Stimulated activated CD8-positive, alpha-beta memory T cell treated with anti-CD3 and anti-CD28 coated beads, Interleukin-7, amount 100 ng/mL, for 24 hours (primary cell): ENCODE measurements around the gene CEP350.
A peak's percentile ranks its signal among the peaks of the same experiment; 100 is the strongest.
"Not testable (repeated sequence)": the region's sequence is repeated elsewhere in the genome, so short reads cannot be mapped to it uniquely, and the experiment has no call there.

Source experiments
- DNase-seq: peaks from one replicate; pipeline ENCODE4 v3.0.0-alpha.2; 2020; ENCODE audit warnings: low read depth

Gene CEP350

DNA sequence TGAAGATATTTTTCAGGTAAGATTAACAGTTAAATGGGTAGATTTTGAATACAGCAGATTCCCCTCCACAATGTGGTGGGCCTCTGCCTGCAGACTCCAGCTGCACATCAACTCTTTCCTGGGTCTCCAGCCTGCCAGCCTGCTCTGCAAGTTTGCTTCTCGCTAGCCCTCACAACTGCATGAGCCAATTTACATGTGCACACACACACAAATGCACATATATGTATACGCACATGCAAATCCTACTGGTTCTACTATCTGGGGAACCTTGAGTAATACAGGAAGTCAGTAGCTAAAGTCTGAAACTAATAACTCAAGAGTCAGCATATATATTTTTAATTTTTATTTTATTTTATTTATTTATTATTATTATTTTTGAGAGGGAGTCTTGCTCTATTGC is 165.2 kb downstream of the CEP350 start:
- DNase-seq = no peak

DNA sequence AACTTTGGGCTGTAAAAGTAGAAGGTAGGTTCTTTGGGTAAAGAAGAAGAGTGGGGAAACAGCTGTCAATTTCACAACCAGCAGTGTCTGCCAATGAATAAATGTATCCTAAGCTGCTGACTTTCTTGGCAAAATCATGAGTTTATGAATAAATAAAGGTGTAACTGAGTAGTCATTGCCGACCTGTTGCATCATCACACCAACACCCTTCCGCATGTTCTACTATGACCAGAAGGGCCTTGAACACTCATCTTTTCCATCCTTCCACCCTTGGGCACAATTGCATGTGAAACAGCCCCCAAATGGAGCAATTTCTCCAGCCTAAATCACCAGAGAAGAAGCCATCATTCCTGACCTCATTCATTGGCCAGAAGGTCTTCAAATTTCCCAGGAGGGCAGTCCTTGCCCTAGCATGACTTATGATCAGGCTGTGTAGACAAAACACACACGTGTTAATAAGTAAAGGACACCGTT is 168.9 kb downstream of the CEP350 start:
- DNase-seq = no peak

DNA sequence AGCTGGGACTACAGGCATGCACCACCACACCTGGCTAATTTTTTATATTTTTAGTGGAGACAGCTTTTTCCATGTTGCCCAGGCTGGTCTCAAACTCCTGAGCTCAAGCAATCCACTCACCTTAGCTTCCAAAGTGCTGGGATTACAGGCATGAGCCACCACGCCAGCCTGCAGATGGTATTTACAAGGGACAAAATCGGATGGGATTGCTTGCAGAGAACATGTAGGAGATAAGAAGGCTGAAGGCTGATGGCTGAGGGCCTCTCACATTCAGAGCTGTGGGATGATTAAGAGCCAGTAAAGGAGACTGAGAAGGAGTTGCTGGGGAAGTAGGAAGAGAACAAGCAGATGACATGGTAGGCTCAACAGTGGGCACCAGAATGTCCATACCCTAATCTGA is 176.0 kb downstream of the CEP350 start:
- no peak for DNase-seq

DNA sequence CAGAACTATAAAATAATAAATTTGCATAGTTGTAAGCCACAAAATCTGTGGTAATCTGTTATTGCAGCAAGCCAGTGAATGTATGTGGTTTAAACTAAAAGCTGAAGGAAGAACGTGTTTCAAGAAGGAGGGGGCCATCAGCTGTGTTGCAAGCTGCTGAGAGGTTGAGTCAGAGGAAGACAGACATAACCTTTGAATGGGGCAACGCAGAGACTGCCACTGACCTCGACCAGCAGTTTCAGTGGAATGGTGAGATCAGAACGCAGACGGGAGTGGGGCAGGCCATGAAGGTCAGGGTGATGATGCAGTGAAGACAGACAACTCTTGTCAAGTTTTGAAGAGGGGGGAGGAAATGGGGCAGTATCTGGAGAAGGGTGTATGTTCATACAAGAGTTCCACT is 176.9 kb downstream of the CEP350 start:
- DNase-seq = no peak

DNA sequence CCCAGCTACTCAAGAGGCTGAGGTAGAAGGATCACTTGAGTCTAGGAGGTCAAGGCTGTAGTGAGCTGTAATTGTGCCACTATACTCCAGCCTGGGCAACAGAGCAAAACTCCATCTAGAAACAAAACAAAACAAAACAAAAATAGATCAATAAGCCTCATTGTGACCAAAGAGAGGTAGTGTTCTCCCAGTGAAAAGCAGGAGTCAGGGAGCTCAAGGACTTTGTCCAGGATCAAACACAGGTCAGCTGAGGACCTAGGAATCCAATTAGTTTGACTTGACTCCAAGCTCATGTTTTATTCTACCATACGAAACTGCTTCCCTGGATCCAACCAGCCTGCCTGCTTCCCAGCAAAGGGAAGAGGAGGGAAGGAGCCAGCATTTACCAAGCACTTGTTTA is 178.6 kb downstream of the CEP350 start:
- DNase-seq = no peak

DNA sequence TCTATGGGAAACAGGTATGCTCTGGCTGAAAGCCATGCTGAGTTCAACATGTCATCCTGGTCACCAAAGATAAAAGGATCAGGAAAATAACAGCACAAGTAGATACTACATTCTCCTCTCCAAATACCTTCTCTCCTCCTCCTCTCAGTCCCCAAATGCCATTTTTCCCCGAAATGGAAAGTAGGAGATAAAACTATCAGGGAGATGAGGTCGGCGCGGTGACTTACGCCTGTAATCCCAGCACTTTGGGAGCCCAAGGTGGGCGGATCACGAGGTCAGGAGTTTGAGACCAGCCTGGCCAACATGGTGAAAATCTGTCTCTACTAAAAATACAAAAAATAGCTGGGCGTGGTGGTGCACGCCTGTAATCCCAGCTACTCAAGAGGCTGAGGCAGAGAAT is 179.1 kb downstream of the CEP350 start:
- not testable (repeated sequence) for DNase-seq

DNA sequence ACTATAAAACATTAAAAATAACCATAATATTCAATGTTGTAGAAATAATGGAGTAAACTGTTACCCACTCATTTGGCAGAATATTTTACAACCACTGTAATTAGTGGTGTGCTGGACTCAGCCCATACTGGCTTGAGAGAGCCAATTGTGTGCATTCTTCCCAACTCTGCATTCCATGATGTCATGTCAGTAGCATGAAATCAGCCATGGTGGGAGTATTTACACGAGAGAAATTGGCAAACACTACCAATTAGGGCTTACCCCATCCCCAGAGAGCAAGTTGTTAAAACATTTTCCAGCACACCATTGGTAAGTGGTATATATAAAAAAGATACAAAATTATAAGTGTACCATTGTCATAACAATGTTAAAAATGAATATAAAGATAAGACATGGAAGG is 180.9 kb downstream of the CEP350 start:
- DNase-seq = no peak

DNA sequence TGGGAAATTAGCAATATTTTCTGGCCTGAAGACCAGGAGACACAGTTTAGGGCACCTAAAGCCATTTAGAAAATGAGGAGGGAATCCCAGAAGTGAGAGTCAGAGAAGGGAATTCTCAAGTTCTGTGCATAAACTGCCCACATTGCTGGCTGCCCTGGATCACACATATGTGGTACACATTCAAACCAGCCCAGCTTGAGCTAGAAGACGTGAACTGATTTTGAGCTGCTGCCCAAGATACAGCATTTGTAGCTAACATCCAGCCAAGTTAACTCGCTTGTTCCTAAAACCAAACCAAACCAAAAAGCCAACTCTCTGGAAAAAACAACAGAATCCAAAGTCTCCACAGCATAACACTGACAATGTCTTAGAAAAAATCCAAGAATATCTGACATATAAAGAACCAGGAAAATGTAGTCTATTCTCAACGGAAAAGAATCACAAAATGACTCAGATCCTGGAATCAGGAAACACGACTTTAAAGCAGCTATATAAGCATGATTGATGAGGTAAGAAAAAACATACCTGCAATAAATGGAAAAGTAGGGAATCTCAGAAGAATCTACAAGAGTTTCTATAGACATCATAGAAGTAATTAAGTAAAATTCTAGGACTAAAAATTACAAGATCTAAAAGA is 181.8 kb downstream of the CEP350 start:
- no peak for DNase-seq

DNA sequence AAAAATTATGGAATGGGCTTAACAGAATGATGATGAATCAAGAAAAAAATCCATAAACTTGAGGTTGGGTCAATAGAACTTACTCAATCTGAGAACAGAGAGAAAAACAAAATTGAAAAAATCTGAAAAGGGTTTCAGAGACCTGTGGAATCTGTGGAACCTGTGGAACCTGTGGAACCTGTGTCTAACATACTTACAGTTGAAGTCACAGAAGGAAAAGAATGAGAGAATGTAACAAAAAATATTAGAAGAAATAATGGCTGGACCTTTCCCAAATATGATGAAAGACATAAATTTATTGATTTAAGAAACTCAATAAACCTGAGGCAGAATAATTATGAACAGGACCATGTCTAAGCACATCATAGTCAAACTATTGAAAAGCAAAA is 182.4 kb downstream of the CEP350 start:
- DNase-seq = no peak

DNA sequence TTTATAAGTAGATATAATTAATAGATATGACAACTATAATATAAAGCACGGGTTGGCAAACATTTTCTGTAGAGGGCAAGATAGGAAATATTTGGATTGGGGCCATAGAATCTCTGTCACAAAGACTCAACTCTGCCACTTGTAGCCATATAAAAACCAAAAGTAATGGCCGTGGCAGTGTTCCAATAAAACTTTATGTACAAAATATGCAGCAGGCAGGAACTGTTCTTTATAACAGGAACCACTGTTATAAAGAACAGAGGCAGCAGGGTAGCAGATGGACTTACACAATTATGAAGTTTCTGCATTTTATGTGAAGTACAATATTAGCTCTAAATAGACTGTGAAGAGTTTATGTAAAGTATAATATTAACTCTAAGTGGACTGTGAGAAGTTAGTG is 183.2 kb downstream of the CEP350 start:
- no peak for DNase-seq

DNA sequence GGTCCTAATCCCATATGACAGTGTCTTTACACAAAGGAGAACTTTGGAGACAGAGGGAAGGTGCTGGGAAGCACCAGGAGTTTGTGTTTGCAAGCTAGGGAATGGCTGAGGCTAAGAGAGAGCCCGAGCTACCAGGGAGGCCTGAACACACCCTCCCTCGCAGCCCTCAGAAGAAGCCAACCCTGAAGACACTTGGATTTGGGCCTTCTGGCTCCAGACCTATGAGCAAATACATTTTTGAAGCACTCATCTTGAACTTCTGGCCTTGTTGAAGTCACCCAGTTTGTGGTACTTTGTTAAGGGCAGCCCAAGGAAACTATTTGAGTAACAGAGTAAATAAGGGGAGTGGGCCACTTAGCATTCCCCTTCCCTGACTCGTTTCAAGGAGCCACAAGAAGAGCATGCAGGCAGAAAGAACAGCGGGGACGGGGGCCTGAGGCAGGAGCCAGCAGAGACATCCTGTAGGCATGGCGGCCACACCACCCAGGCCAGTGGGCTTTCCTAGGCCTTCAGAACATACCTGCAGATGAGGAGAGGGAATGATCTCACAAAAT is 186.8 kb downstream of the CEP350 start:
- DNase-seq = no peak

DNA sequence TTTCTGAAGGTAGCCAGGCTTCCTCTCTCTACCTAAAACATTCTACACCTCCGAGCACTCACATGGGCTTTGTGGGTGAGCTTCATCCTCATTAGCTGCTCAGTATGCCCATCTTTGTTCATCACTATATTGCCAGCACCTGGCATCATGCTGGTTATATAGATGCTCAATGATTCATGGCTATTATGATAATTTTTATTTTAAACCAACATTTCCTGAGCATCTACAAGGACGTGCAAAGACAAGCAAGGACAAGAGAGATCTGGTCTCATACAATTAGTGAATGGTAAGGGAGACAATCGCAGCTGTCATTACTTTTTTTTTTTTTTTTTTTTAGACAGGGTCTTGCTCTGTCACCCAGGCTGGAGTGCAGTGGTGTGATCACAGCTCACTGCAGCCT is 188.7 kb downstream of the CEP350 start:
- no peak for DNase-seq

DNA sequence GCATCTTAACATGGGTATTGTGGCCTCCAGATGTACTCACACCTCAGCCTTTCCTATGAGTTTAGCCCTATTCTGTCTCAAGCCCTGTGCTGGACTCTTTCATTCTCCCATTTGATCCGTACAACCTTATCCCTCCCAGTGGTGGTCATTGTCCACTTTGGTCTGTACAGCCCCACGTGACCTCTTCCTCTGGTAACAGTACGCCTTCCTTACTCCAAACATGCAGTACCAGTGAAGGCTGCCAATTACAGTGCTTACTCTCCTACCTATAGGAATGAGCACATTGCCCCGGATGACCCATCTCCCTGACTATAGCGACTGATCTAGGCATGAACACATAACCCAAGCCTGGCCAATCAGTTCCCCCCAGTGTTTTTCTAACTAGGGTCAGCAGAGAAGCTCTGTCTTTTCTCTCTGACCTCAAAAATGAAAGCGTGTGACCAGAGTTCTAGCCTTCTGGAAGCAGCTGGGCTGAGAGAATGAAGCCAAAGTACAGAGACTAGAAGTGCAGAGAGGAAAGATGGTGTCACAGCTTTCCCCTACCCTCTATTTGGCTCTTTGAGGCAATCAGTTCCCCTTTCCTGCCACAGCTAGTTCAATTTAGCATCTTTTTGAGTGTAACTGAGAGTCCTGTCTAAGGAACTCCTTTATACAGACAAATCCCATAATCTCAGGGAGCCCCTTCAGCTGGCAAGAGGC is 190.2 kb downstream of the CEP350 start:
- no peak for DNase-seq

DNA sequence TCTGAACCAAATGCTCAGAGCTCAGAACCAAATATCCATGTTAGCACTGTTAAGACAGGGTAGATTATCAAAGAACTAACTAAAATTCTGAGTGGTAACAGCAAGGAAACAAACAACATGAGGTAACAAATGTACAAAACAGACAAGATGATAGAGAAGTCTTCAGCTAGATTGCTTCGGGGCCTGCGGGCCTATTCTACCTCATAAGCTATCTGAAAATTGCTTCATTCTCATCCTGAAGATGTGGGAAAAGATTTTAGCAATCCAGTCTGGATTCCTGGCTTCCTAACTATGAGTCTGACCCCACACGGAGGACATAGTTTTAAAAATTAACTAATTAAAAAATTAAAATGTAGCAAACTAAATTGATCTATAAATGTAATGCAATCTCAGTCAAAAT is 190.8 kb downstream of the CEP350 start:
- DNase-seq = no peak

DNA sequence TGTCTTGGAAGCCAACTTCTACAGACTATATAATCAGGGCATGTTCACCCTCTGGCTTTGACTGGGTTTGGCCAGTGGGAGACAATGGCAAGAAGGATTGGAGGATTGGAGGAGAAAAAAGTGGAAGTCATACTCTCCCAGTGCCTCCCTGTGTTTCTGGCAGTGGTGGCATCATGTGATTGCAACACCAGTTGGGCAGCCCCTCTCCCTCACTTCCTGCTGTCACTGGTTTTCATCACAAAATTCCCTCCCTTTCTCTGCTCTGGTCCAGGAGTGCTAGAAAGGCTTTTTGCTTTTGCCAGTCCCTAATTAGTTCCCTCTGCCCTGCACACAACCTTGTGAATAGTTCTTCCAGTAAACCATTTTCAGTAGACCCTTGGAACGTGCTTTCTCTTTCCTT is 196.4 kb downstream of the CEP350 start:
- DNase-seq = no peak

DNA sequence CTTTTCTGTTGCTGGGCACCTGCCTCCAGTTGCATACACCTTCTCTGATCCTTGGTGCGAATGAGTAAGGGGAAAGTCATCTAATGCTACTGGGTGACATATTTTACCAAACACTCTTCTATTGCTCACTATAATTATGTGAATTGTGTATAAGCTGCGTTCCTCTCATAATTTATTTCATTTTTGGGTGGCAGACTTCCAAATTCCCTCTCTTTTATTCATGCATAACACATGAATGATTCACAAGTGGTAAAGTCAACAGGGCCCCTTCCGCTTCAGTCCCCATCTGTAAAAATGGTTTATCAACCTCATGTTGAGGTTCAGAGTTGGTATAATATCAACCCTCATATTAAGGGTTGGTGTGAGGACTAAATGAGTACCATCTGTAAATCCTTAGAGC is 196.9 kb downstream of the CEP350 start:
- no peak for DNase-seq

DNA sequence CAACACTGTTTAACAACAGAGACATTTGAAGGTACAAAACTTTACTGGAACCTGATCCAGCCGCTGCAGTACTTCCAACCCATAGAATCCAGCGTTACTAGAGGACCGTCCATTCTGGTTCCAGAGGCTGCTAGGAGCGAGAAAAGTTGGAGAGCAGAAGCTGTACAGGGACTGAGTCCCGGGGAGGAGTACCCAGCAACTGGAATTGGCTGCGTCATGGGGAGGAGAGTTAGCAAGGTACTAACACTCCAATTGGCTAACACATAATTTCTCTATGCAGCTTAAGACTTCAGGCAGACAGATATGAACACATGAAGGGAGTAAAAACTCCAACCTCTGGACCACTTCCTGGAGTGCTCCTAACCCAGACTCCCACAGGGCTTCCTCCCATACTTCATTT is 198.0 kb downstream of the CEP350 start:
- no peak for DNase-seq

DNA sequence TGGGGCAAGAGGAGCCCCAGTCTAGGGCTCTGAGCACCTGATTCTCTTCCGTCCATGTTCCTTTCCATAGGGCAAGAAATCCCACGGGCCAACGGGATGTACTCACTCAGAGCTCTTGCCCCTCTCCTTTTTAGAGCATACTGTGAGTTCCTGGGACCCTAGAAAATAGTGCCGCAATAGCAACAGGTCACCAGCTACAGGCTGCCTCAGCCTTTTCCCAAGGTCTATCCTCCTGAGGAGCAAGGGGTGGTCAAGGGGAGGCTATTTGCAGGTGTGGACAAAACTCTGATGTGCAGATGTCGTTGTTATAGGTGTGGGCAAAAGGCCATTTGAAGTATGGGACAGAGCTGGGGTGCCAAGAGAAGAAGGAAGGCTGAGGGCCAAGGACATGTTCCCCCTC is 198.4 kb downstream of the CEP350 start:
- no peak for DNase-seq

DNA sequence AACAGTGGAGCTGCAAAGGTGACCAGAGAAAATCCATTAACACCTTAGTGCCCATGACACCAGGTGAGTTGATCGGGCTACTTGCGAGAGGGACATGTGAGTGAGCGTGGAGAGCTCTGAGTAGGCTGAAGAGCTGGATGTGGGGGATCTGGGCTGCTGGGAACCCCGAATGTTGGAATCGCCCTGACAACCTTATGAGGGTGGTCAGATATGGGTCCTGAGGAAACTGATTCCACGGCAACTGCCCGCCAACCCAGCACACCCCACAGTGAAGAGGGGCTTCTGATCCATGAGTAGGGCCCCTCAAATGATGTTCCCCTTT is 199.4 kb downstream of the CEP350 start:
- no peak for DNase-seq

DNA sequence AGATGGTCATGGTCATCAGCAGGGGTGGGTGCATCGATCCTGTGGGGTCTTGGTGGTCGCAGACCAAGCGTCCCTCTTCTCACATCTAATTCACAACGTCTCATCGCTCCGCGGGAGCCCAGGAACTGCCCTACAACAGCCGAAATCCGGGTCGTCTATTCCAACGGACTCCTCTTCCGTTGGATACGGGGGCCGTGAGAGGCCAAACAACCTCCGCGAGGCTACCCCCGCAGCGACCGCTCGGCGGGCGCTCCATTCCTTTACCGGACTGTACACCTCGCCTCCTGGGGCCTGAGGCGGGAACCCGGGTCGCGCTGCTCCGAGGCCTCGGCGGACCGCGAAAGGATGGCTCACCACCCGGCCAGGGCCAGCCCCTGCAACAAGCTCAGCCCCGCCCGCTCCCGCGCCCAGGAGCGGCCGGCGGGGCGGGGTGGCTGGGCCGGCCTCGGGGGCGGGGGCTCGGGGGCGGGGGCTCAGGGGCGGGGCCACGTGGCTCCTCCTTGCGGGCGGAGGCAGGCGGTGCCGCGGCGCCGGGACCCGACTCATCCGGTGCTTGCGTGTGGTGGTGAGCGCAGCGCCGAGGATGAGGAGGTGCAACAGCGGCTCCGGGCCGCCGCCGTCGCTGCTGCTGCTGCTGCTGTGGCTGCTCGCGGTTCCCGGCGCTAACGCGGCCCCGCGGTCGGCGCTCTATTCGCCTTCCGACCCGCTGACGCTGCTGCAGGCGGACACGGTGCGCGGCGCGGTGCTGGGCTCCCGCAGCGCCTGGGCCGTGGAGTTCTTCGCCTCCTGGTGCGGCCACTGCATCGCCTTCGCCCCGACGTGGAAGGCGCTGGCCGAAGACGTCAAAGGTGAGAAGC is 199.9 kb downstream of the CEP350 start, which contains the start of gene QSOX1:
QSOX1 (plus strand) TSS at position 545 of the 857 bp plus-strand sequence; CDS start at position 584, 39 bp downstream.
- DNase-seq = peak; percentile 68

DNA sequence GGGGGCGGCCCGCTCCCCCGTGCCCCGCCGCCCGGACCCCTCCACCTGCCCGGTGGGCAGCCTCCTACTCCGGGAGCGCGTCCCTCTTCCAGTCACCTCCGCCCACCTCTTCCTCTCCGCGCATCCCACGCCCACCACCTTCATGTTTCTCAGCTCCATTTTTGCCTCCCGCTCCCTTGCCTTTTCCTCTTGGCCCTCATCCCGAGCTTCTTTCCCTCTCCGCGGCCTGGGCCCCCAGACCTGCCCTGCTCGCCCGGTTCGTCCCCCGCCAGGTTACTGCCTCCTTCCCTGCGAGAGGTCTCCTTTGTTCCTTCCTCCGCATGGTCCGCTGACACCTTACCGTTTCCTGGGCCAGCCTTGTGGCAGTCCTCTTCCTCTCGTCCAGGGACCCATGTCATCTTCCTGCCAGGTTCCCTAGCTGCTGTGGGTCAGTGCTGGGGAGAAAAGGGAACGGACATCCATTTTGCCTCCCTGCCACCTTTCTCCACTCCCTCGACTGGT is 200.6 kb downstream of the CEP350 start:
- no peak for DNase-seq

DNA sequence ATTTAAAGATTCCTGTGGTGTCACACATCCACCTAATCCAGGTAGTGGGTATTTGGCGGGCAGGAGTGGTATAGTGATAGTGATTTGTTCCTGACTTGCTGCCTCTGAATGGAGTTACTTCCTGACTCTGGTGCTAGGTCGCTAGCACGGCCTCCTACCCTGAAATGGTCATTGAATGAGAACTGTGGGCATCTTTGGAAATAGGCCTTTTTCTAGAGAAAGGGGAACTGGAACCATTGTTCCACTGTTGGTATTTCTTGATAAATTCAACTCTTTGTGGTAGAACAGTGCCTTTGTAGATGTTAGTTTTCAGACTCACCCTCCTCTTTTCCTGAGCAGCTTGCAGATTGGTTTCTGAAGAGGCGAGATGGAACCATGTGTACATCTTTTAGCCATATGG is 201.6 kb downstream of the CEP350 start:
- DNase-seq = no peak
